NCI-H345 (cell line): ENCODE results near the gene MRPL24.

ENCODE experiments used
- DNase-seq: peaks from one replicate; lab custom pipeline; 2025; lab: John Stamatoyannopoulos, UW

The MRPL24 gene

DNA sequence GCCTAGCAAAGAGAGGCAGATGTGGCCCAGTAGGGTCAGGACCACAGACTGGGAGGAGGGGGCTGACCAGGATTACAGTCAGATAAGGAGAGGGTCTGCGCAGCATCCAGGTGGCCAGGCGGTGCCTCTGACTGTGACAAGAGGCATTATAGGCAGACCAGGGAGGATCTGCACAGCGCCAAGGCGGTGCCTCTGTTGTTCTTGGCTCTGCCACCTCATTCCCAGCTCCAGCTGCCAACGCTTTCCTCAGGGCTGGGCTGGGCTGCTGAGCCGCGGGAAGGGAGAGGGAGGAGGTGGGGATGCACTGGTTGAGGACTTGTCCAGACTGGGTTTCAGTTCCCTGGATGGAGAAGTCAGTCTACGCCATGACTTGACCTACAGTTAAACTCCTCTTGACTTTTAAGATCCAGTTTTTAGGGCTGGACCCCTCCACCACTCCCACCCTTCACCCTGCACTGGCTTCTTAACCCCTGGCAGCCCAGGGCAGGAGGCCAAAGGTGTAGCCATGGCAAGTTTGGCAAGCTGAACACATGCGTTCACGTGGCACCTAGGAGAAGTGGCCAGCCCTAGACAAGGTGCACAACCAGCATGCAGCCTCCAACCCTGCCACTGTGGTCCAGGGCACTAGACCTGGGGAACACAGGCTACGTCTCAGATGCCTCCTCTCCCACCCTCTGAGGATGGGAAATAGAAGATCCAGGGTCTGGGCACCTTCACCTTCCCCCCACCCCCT lies 31.0 kb downstream of the MRPL24 start:
- no peak for DNase-seq

DNA sequence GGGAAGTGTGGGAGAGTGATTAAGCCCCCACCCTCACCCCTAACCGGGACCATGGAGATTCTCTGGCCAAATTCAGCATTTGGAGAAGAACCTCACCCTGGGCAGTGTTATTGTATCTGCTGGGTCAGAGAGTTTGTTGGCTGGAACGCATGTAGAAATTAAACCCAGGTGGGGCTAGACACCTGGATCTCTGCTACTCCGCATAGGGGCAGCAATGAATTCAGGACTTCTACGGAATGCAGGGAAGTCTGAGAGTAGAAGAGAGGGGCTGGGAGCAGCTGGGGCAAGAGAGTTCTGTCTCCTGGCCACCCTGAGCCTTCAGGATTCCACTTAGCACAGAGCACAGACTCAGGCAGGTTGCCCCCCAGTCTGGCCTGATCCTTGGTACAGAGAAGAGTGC lies 31.9 kb downstream of the MRPL24 start:
- no peak for DNase-seq

DNA sequence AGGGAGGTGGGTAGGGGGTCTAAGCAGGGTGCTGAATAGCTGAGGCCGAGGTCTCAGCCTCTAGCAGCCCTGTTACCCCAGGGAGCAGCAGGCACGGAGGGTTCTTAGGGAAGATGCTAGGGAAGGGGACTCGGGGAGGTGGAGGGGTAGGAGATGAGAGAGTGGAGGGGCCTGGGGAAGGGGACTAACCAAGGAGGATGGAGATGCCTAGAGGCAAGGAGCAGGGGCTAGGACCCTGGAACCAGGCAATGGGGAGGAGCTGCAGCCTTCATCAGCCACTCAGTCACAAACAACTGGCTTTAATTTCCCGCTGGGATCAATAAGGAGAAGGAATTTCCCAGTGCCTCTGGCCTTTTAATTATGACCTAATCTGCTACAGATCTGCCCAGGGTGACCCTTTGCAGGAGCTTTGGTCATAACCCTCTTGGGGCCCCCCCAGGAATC lies 32.6 kb downstream of the MRPL24 start:
- DNase-seq: no peak

DNA sequence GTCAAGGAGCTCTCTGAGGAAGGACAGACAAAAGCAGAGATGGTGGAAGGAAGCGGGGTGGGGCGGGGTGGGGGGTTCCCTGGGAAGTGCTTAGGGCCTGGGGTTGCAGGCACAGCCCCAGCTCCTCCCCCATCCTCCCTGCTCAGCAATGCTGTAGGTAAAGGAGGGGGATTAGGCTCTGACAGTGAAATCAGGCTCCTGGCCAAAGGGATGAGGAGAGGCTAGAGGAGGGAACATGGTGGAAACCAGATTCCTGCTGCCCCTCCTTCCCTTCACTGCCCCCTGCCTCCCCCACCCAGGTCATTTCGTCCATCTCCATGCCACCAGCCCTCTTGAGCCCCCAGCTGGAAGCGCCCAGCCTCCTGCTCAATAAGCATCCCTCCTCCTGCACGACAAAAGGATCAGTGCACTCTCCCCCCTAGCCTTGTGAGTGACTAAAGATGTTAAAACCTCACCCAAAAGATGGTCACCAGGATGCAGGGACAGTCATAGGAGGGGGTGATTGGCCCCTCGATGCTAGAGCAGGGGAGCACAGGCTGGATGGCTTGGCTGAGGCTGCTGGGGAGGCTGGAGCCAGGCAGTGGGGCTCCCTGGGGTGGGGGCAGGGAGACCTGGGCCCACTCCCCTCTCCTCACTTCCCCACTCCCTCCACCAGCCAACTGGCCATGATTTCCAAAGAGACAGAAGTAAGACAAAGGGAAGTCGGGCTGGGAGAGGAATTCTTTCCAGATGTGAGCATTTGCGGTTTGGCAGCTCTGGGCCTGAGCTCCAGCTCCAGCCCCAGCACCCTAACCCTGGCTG lies 33.3 kb downstream of the MRPL24 start:
- no peak for DNase-seq

DNA sequence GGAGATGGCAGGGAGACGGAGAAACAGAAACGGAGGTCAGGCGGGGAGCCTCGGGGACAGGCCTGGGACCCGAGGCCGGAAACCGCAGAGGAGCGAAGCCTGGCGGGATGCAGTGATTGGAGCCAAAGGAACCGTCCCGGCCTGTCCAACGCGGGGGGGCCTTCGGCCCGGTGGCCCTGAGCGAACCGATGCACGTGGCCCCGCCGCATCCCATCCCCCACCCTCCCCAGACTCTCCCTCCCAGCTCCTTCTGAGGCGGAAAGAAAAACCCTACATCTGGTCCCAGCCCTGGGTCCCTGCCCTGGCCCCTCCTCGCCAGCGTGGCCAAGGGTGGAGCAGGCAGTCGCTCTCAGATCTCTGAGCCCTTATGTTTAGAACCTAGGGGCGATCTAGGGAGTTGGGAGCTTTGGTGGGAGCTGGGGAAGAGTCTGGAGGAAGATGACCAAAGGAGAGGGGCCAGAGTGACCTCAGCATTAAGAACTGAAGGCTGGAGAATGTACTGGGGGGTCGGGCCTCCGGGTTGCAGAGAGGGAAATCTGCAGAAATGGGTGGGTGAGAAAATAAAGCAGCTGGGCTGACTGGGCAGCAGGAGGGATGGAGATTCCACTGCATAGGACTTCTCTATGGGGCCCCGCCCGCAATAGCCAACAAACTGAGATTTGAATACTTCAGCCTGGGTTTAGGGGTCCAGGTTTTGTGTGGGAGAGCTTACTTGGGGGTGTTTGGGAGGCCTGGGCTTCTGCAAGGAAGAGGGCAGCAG lies 34.1 kb downstream of the MRPL24 start:
- no peak for DNase-seq

DNA sequence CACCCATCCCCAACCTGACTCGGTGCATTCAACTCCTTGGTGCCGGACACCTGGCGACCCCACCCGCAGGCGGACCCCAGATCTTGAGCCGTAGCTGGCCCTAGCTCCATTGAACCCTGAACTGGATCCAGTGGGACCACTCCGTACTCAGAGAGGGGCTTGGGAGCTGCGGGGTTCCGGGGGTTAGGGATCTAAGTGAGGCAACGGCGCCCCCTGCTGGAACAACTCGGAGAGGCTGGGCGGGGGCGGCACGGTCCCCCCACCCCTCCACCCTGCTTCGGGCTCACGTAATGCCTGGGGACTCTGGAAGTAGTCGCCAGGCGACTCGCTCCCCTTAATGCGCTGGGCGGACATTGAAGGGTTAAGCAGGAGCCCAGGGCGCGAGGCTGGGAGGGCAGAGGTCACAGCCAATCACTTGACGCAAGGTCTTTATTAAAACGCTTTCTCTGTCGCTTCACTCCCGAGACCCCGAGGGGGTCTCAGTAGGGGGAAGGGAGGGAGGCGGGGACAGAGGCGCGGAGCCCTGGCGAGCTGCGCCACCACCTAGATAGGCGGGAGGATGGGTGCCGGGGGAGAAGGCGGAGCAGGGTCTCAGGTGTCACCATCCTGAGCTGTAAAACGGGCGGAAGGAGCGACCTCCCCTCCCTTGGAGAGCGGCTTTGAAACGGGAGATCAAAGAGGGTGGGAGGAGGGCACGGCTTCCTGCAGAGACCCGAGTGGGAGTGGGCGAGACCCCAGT lies 34.8 kb downstream of the MRPL24 start:
- DNase-seq: peak; percentile 67

DNA sequence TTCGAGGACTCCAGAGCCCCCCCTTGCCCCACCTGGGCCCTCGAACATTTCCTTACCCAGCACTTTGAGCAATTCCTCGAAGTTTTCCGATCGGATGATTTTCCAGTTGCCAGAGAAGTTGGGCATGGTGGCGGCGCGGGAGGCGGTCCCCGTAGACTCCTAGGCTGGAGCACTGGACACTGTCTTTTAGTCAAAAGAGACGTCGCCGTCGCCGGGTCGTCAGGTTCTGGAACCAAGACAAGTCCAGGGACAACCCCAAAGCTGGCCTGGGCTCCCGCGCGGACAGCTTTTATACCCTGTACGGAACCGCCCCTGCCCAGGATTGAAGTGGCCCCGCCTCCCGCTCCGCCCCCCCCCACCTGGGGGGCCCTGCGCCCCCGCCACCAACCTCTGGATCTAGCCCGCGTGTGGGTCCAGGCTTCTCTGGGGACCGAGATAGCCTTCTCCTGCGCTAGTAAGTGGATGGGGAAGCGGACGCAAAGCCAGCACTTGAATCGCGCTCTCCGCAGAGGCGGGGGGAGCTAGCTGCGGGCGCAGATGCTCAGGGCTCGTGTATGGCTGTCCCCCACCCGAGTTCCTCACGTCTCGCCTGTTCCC lies 35.5 kb downstream of the MRPL24 start, which contains the start of gene CRABP2:
Gene CRABP2 (minus strand): TSS at position 263 of the 597 bp plus-strand sequence. CDS start 137 bp downstream, at position 126.
- DNase-seq: no peak

DNA sequence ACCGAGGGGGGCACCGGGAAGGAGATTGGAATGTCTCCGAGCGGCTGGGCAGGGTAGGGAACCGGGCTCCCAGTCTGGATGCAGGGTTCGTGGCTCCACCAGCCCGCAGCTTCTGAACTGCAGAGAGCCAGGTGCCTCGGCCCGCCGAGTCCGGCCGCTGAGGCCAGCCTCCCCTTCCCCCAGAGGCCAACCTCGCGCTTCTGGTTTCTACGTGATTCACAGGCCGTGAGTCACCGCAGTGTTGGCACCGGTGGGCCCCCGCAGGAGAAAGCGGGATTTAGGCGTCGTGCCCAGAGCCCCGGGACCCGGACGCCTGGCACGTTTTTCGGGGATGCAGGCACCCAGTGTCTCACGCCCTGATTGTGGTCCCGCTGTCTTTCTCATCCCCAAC lies 36.0 kb downstream of the MRPL24 start:
- DNase-seq: no peak

DNA sequence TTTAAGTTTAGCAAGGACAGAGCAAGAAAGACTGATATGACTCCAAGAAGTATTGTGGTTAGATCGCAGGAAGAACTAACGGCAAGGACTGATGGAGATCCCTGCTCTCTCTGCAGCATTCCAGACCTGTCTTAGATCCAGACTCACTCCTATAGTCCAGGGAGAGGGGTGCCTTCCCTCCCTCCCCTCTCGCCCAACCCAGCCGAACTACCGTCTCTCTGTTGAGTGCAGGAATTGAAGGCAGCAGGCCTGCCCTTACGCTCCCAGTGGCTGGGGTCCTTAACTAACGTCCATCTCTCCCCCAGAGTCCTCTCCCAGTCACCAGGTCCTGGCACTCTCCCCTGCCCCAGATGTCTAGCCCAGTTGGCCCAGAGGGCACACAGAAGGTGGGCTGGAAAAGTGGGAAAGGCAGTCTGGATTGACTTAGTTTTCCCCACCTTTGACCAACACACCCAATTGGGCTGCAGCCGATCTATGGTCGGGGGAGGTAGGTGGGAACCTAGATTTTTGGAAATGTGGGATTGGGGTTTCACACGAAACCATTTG lies 36.6 kb downstream of the MRPL24 start:
- no peak for DNase-seq

DNA sequence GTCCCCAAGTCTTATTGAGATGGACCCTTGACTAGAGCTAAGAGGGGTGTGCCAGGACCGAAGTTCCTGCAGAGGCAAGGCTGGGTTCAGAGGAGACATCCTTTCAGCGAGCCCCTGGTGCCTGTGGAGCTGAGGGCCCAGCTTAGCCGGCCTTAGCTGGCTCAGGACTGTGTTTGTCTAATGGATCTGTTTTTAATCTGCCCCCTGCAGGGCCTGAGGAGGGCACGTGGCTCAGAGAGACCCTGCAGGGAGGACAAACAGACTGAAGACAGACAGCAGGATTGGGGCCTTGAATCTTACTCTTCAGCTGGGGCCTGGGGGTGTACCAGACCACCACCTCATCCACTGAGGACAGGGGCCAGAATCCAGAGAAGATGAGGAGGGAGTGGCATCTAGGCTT lies 37.1 kb downstream of the MRPL24 start:
- no peak for DNase-seq

DNA sequence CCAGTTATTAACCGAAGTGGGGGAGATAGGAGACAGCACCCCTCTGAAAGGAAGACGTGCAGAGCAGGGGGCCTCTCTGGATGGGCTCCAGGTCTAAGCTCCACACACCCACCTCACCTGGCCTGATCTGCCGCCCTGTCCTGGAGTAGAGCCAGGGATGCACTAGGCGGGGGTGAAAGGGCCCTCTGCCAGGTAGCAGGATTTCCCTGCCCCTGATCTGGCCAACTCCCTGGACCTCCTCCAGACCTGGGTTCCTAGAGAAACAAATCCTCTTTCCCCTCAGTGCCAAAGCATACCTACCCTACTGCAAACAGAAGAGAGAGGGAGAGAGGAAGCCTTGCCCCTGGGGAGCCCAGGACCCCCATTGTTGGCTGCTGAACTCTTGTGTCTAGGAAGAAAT lies 37.6 kb downstream of the MRPL24 start:
- DNase-seq: no peak

DNA sequence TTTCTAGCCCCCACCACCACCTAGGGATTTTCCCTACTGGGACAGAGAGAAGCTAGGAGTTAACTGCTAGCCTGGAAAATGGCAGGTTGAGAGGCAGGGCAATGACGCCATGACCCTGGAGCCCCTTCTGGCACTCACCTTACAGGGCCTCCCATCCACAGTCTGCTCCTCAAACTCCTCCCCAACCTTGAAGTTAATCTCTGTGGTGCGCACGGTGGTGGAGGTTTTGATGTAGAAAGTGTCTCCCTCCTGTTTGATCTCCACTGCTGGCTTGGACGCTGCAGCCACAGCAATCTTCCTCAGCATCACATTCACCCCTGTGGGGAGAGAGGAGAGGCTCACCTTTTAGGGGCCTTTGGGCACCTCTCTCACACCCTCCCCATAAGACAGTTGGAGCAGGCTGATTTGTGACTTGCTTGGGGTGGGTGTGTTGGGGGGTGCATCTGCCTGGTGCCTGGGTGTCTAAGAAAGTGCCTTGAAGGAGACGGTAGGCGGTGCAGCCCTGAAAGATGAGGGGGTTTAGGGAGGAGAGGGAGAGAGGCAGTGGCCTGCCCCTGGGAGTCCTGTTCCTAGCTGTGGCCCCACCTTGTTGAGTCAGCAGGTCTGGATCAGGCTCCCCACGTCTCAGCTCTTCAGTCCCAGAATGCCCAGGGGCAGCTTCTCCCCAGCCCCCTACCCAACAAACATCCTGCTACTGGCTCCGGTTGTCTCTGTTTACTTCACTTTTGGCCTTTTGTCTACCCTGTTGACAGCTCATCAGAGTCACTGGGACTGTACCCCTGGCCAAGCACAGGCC lies 40.0 kb downstream of the MRPL24 start:
- DNase-seq: no peak

DNA sequence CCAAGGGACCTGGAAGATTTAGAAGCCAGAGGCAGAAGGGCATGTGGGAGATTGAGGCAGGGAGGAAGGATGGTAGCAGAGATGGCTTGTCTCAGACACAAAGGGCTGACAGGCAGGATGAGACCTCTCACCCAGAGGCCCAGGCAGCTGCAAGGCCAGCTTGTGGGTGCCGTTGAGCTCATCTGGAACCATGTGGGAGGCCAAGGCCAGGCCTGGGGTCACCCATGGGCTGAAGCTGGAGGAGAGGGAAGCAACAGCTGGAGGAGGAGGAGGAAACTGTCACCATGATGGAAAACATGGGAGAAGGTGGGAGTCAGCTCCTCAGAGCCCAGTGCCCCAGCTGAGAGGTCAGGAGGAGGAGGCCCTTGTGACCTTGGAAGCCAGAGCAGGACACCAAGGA lies 41.9 kb downstream of the MRPL24 start:
- no peak for DNase-seq

DNA sequence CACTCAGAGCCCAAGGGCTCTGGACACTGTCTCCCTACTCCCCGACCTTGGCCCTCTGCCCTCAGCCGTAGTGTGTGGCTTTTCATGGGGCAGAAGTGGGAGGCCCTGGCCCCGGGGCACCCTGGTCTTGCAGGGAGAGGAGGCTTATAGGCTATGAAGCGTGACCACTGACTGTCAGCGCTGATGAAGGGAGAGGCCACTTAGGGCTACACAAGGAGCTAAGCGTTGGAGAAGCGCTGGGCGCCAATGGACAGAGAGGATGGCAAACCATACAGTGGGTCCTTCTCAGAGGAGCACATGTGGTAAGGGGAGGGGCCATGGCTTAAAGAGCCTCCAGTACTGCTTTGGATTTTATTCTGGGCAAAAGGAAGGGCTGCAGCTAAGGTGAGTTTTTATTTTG lies 43.4 kb downstream of the MRPL24 start:
- DNase-seq: peak; percentile 51

DNA sequence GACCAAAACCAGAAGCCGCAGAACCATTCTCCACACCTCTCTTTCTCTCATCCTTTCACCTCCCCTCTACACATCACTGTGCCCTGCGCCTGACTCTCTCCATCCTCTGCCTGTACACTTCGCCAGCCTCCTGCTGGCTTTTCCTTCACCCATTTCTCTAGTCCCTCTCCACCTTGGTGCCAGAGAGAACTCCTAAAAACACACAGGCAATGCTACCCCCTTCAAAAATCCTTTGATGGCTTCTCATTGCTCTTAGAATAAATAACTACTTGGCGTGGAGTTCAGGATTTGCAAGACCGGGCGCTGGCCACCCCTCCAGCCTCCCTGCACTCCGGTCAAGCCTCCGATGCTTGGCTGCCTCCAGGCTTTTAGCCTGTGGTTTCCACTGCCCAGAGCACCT lies 44.1 kb downstream of the MRPL24 start:
- no peak for DNase-seq

DNA sequence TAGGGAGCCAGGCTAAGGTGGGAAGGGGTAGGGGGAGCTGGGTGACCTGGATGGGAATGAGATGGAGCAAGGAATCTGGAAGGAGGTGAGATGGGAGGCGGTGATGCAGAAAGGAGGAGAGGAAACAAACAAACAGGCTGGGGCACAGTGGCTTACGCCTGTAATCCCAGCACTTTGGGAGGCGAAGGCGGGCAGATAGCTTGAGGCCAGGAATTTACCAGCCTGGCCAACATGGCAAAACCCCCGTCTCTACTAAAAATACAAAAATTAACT lies 46.3 kb downstream of the MRPL24 start:
- no peak for DNase-seq

DNA sequence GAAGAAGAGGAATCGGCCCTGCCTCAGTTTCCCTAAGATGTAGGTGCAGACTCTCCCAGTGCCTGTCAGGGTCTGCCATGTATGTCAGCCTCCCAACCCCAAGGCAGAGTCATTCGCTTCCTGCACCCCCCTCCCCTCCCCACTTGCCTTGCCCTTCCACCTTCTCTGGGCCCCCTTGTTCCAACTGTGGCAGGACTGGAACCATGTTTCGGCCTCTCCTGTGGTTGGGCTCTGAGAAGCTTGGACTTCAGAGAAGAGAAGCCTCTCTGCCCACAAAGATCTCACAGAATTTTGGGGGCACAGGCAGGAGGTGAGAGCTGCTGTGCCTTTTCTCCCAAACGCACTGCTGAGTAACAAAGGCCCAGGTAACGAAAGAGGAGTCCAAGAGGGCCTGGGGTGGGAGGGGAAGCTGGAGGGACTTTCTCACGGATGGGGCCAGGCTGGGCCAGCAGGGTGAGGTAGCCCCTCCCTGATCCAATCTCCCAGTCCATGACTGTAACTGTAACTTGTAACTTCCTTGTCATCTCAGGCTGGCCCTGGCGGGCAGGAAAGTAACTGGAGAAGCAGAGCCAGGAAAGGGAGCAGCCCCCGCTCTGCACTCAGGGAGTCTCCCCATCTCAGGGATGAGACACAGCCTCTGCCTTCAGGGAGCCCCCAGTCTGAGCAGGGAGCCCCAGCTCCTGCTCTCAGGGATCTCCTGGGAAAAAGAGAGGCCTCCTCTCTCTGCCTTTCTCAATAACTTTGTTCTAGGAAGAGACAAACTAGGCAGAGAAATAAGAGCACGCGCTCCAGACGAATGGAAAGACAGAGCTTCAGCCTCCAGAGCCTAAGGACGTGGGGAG lies 46.8 kb downstream of the MRPL24 start:
- no peak for DNase-seq

DNA sequence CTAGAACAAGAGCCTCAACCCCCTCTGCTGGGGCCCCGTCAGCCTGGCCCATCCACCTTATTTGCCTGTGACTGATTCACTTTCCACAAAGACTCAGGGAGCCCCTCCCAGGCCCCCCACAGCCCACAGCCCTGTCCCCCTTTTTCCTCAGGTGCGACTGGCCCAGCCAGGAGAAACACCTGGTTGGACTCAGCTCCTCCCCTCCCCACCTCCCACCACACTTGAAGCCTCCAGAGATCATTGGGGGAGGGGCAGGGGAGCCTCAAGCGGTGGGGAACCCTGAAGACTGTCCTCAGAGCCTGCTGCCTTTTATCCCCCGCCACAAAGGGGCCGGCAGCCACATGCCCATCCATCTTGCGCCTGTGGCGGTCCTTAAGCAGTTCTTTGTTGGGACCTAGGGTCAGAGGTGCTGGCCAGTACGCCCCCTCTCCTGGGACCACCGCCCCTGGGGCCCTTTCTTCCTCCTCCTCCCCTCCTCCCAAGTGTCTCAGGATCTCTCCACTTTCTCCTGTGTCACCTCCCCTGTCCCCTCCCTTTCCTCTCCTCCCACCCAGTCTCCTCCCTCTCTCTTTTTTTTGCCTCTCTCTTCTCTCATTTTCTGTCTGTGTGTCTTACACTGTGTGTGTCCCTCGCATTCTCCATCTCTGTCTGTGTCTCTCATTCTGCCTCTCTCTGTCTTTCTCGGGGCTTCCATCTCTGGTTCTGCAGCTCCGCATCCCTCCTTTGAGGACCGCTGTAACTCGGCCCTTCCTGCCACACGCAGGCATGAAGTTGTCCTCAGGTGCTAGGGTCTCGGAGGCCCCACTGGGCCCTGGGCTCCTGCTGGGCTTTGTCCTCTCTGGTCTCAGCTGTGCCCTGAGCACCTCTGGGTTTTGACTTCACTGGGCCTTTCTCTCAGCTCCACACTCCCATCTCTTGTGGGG lies 47.7 kb downstream of the MRPL24 start:
- peak; percentile 83 for DNase-seq
